Small intestine (tissue), 16 donors: Measurements from ENCODE around the gene UBE2D3. TPM values are rescaled to one million over a fixed set of nuclear protein-coding genes. Genes with fewer than 3 reads are reported as not detected.
A peak's percentile ranks its signal among the peaks of the same experiment; 100 is the strongest.

Experiments used
- DNase-seq, 2 donors: peaks; one replicate each; pipeline versions ENCODE4 v3.0.0 to v3.0.0-alpha.2; 2013
- FAIRE-seq: peaks from 2 replicates; lab custom pipeline; 2012; peaks lifted over from hg19 to GRCh38; lab: Jason Lieb, UNC
- H3K27ac ChIP-seq, 3 donors: one replicate each; pipeline ENCODE4 v1.5.1; 2013; ENCODE audit warnings: low read length in 2 of 3, mild to moderate bottlenecking in 2 of 3, control low read depth in 1 of 3, inconsistent platforms in 1 of 3, low read depth in 1 of 3, moderate library complexity in 1 of 3
- H3K27me3 ChIP-seq, 3 donors: one replicate each; pipeline ENCODE4 v1.6.1; 2013; ENCODE audit warnings: low read length in 3 of 3, inconsistent platforms in 1 of 3; ENCODE audit not compliant: control insufficient read depth in 3 of 3, insufficient read depth in 3 of 3
- H3K36me3 ChIP-seq, 3 donors: one replicate each; pipeline ENCODE4 v1.6.1; 2013; ENCODE audit warnings: low read length in 3 of 3, inconsistent platforms in 1 of 3, low read depth in 1 of 3, mild to moderate bottlenecking in 1 of 3, moderate library complexity in 1 of 3; ENCODE audit not compliant: control insufficient read depth in 3 of 3, insufficient read depth in 2 of 3
- H3K4me1 ChIP-seq, 3 donors: one replicate each; pipeline ENCODE4 v1.6.1; 2013; ENCODE audit warnings: low read length in 2 of 3, inconsistent platforms in 1 of 3, low read depth in 1 of 3, mild to moderate bottlenecking in 1 of 3, moderate library complexity in 1 of 3; ENCODE audit not compliant: control insufficient read depth in 3 of 3, insufficient read depth in 2 of 3
- H3K4me3 ChIP-seq, 3 donors: one replicate each; pipeline ENCODE4 v1.5.1; 2013; ENCODE audit warnings: low read length in 3 of 3, control low read depth in 1 of 3, inconsistent platforms in 1 of 3, low read depth in 1 of 3, mild to moderate bottlenecking in 1 of 3, moderate library complexity in 1 of 3
- H3K9me3 ChIP-seq, 2 donors: one replicate each; pipeline ENCODE4 v1.6.1; 2013; ENCODE audit warnings: low read depth in 1 of 2, low read length in 1 of 2; ENCODE audit not compliant: control insufficient read depth in 2 of 2, insufficient read depth in 1 of 2
- WGBS, 3 donors: extraction: QIAGEN DNeasy Blood & Tissue Kit; methylation state at CpG; one replicate each; pipeline ENCODE4 v1.1.7; 2013; 5-methylcytosine and 5-hydroxymethylcytosine counted together
- long read RNA-seq, 10 donors: transcript quantifications; one replicate each; lab custom pipeline, GENCODE V29; 2026
- polyA plus RNA-seq, 4 donors: library from polyadenylated mRNA; stranded (reverse) in 3 of 4; unstranded in 1 of 4; fragments of 200-250 nt in 3 of 4; fragments of 120-200 nt in 1 of 4; gene quantifications; one replicate each; pipeline versions ENCODE4 v1.2.1 to v1.2.3, GENCODE V29; 2013
- donor health status: healthy with polysubstance abuse.
- donor health status: control.
- donor health status: control.
- donor health status: Bipolar disorder and iron deficiency.
- donor health status: healthy.

The UBE2D3 gene
- polyA plus RNA-seq = 100 to 1,000 TPM; 173 to 298 (median 240) TPM
- long read RNA-seq, donor 1, full-length matches to known transcripts = 124 of 488 reads
- long read RNA-seq, donor 1, partial matches to known transcripts = 339 of 488 reads
- long read RNA-seq, donor 1, other reads (novel, unspliced or antisense) = 25 of 488 reads
- long read RNA-seq, donor 2, full-length matches to known transcripts = 44 of 58 reads
- long read RNA-seq, donor 2, partial matches to known transcripts = 9 of 58 reads
- long read RNA-seq, donor 2, other reads (novel, unspliced or antisense) = 5 of 58 reads
- long read RNA-seq, donor 3, transcript UBE2D3-210 (8 exons, 3,990 nt) = major isoform, 16 of 132 reads
- long read RNA-seq, donor 3, transcript UBE2D3-208 (8 exons, 2,227 nt) = minor isoform, 5 of 132 reads
- long read RNA-seq, donor 3, partial matches to known transcripts = 106 of 132 reads
- long read RNA-seq, donor 3, other reads (novel, unspliced or antisense) = 0 of 132 reads
- long read RNA-seq, donor 4, partial matches to known transcripts = 0 of 1 reads
- long read RNA-seq, donor 4, other reads (novel, unspliced or antisense) = 0 of 1 reads
- long read RNA-seq, donor 5, partial matches to known transcripts = 0 of 9 reads
- long read RNA-seq, donor 5, other reads (novel, unspliced or antisense) = 0 of 9 reads
- long read RNA-seq, donor 6, transcript UBE2D3-210 (8 exons, 3,990 nt) = major isoform, 20 of 76 reads
- long read RNA-seq, donor 6, transcript UBE2D3-207 (8 exons, 2,368 nt) = minor isoform, 5 of 76 reads
- long read RNA-seq, donor 6, transcript UBE2D3-208 (8 exons, 2,227 nt) = minor isoform, 17 of 76 reads
- long read RNA-seq, donor 6, partial matches to known transcripts = 27 of 76 reads
- long read RNA-seq, donor 6, other reads (novel, unspliced or antisense) = 5 of 76 reads
- long read RNA-seq, donor 7, full-length matches to known transcripts = 111 of 326 reads
- long read RNA-seq, donor 7, partial matches to known transcripts = 201 of 326 reads
- long read RNA-seq, donor 7, other reads (novel, unspliced or antisense) = 14 of 326 reads
- long read RNA-seq, donor 8, transcript UBE2D3-210 (8 exons, 3,990 nt) = major isoform, 7 of 9 reads
- long read RNA-seq, donor 8, partial matches to known transcripts = 0 of 9 reads
- long read RNA-seq, donor 8, other reads (novel, unspliced or antisense) = 0 of 9 reads
- long read RNA-seq, donor 9, transcript UBE2D3-210 (8 exons, 3,990 nt) = major isoform, 12 of 46 reads
- long read RNA-seq, donor 9, partial matches to known transcripts = 9 of 46 reads
- long read RNA-seq, donor 9, other reads (novel, unspliced or antisense) = 20 of 46 reads
- long read RNA-seq, donor 10, full-length matches to known transcripts = 64 of 98 reads
- long read RNA-seq, donor 10, partial matches to known transcripts = 28 of 98 reads
- long read RNA-seq, donor 10, other reads (novel, unspliced or antisense) = 6 of 98 reads

DNA sequence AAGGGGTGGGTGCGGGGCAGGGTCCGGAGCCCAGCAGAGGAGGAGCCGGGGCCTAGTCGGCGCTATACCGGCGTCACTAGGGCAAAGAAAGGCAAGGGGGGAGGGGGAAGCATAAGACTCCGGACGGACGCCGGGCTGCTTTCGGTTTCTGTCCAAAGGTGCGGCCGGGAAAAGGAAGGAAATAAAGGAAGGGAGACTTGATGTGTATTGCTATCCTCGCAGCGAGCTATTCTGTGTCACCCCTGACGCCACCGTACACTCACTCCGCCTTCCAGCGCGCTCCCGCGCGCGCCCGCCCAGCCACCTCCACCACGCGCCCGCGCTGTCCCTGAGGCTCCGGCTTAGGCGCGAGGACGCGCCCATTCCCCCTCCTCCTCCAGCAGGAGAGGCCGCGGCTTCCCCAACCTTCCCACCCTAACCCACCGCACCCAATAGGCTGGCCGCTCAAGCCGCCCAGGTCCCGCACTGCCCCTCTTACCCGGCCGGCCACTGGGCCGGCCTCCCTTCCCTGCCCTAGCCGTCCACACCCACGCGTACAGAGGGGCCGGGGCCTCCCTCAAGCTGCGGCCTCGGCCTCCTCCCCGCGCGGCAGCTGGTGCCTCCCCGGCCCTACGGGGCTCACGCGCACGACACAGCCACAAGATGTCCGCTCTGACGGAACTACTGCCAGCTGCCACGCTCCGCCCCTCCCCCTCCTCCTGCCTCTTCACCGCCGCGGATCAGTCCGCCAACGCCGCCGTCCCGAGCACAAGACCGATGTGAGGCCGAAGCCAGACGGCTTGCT, at the start of gene UBE2D3:
TSS of gene UBE2D3 (minus strand) at position 662 of the 784 bp plus-strand sequence. CDS start 1,043 bp downstream, outside the sequence.
- FAIRE-seq (no peak), DNase-seq (peak; percentile 93 to 98)
- peak within 1 kb of the TSS; percentile 98 to 100 (median 99) for H3K27ac ChIP-seq
- H3K4me3 ChIP-seq = peak within 1 kb of the TSS; percentile 77 to 98 (median 96)
- H3K4me1 ChIP-seq = peaks cover 2 to 17% (median 2%) of the 10 kb centered on the region in 3 donors
- H3K9me3 ChIP-seq = no peaks in the 10 kb centered on the region
- peaks cover 0 to 5% (median 0%) of the 10 kb centered on the region in 3 donors for H3K36me3 ChIP-seq
- 0% methylated on average over 57 to 73 of the region's 73 CpGs for WGBS, 3 donors
- H3K27me3 ChIP-seq = no peaks in the 10 kb centered on the region

DNA sequence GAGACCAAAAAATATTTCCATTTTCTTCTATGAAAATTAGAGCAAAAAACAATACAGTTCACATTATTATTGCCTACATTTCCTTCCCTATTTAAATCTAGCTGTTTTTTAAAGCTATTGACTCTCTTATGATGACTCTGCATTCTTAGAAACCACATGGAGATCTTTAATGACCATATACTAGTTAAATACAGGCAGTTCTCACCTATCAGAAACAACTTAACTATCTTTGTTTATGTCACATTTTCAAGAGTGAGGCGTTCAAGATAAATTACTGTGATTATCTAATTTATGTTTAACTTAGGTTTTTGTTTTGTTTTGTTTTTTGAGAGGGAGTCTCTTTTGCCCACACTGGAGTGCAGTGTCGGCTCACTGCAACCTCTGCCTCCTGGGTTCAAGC, 44.4 kb upstream of the UBE2D3 start:
- 45 to 57% (median 49%) methylated on average over 2 of the region's 2 CpGs for WGBS, 3 donors
- H3K27me3 ChIP-seq = no peaks in the 10 kb centered on the region
- no peak overlapping the region for H3K27ac ChIP-seq
- peaks cover 0 to 14% (median 3%) of the 10 kb centered on the region in 3 donors for H3K36me3 ChIP-seq
- no peak overlapping the region for H3K4me3 ChIP-seq
- H3K4me1 ChIP-seq = peaks cover 0 to 9% (median 4%) of the 10 kb centered on the region in 3 donors
- H3K9me3 ChIP-seq = peaks cover 0 to 3% of the 10 kb centered on the region in 2 donors
- DNase-seq (no peak), FAIRE-seq (no peak)

GRCh38 chr4:102869569-102870197, 42.3 kb upstream of the UBE2D3 start:
- WGBS, 3 donors = 2 to 7% (median 2%) methylated on average over 19 of the region's 19 CpGs
- no peak for FAIRE-seq

DNA sequence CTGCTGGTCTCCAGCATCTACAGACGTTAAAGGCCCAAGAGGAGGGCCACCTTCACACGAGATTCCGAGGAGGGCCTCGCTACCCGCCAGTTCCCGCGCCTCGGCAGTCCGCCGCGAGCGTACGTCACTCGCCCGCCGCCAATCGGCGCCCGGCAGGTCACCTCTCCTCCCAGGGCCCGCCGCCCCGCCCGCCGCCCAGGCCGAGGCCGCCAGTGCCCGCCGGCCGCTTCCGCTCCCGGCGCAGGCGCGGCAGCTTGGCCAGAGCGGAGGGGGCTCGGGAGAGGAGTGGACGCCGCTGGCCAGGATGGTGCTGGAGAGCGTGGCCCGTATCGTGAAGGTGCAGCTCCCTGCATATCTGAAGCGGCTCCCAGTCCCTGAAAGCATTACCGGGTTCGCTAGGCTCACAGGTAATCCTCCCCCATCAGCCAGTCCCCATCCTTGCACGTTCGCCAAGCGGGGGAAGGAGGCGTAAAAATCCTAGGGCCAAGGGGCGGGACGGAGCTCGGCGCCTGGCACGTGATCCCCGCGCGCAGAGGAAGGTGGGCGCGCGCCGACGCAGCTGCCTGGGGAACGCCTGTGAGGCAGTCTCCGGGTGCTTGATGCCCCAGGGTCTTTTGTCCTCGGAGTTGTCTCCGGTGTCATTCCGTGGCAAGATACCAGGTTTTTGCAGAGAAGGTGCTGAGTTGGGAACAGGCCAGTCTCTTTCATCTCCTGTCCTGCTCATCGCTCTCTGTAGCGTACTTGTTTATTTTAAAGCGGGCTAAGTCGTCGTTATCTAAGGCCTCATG, 41.6 kb upstream of the UBE2D3 start, which contains the start of gene CISD2:
TSS of gene CISD2 (plus strand) at position 212 of the 788 bp plus-strand sequence. CDS start at position 305, 93 bp downstream.
- peak within 1 kb of the TSS; percentile 91 to 95 (median 94) for H3K27ac ChIP-seq
- H3K4me3 ChIP-seq = peak within 1 kb of the TSS; percentile 64 to 95 (median 90)
- peaks cover 0 to 9% (median 0%) of the 10 kb centered on the region in 3 donors for H3K36me3 ChIP-seq
- WGBS, 3 donors = 0 to 1% (median 0%) methylated on average over 43 to 71 of the region's 71 CpGs
- no peaks in the 10 kb centered on the region for H3K9me3 ChIP-seq
- peak; percentile 92 to 97 for DNase-seq
- H3K27me3 ChIP-seq = no peaks in the 10 kb centered on the region
- no peak for FAIRE-seq
- peaks cover 0 to 9% (median 4%) of the 10 kb centered on the region in 3 donors for H3K4me1 ChIP-seq

More at GRCh38 chr4:102869569-102870197, 42.3 kb upstream of the UBE2D3 start:
- Histone ChIP-seq H3K27me3 (no peaks in the 10 kb centered on the region), H3K27ac (peak overlapping the region; percentile 91 to 95 (median 94)), H3K4me1 (peaks cover 0 to 9% (median 4%) of the 10 kb centered on the region in 3 donors), H3K4me3 (peak overlapping the region; percentile 64 to 95 (median 90)), H3K36me3 (peaks cover 0 to 9% (median under 1%) of the 10 kb centered on the region in 3 donors), H3K9me3 (no peaks in the 10 kb centered on the region)
- peak in 1 of 2 donors; percentile 4 for DNase-seq

DNA sequence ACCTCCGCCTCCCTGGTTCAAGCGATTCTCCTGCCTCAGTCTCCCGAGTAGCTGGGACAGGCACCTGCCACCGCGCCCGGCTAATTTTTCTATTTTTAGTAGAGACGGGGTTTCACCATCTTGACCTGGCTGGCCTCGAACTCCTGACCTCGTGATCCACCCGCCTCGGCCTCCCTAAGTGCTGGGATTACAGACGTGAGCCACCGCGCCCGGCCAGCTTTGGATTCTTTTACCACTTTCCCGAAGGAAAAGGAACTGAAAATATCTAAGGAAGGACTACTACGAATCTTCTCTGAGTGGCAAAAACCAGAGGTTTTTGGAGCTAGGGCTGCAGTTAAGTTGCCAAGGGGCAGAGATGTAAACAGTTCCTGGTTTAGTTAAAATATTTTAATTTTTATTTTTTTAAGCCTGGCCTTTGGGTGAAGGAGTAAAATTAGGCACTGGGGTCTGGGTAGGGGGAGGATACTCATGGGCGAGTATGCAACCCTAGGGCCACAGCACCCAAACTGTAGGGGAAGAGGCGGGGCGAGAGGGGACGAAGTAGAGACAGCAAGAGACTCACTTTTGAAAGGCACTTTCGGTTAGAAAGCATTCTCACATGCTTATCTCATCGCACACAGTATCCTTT, 40.9 kb upstream of the UBE2D3 start:
- FAIRE-seq = no peak

More for the DNA sequence above, 40.9 kb upstream of the UBE2D3 start:
- H3K27me3 ChIP-seq = no peaks in the 10 kb centered on the region
- H3K9me3 ChIP-seq = no peaks in the 10 kb centered on the region
- peaks cover 0 to 2% (median 0%) of the 10 kb centered on the region in 3 donors for H3K36me3 ChIP-seq
- DNase-seq = no peak
- H3K4me1 ChIP-seq = peaks cover 0 to 9% (median 4%) of the 10 kb centered on the region in 3 donors
- H3K27ac ChIP-seq = peak overlapping the region; percentile 91 to 95 (median 94)
- H3K4me3 ChIP-seq = peak overlapping the region; percentile 64 to 95 (median 90)
- 2 to 7% (median 4%) methylated on average over 23 of the region's 23 CpGs for WGBS, 3 donors
